Measurements from ENCODE around the gene LPXN.

Gene LPXN

DNA sequence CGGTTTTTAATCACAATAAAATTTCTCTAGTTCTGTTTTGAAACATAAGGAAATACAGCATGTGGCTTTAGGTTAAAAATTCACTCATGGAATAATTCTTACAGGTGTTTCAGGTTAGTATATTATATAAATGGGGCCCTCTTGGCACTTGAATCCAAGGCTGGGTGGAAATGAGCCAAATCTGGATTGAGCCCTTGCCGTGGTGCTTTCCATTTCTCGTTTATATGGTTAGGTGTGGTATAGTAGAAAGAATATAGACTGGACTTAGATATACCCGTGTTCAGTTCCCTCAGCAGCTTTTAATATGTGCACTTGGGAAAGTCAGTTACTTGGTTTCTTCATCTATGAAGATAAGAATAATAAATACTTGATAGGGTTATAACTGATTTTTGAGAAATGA lies 19.2 kb upstream of the LPXN start:
- Mint-ChIP-seq H3K9me3 (no peaks in the 10 kb centered on the region), H3K27me3 (ENCODE audit: low read depth) (no peaks in the 10 kb centered on the region), H3K27ac (no peak overlapping the region), H3K36me3 (ENCODE audit: low read depth) (peaks cover 28% of the 10 kb centered on the region), H3K4me1 (ENCODE audit: low read depth) (peaks cover 52% of the 10 kb centered on the region), H3K4me3 (no peak overlapping the region)

DNA sequence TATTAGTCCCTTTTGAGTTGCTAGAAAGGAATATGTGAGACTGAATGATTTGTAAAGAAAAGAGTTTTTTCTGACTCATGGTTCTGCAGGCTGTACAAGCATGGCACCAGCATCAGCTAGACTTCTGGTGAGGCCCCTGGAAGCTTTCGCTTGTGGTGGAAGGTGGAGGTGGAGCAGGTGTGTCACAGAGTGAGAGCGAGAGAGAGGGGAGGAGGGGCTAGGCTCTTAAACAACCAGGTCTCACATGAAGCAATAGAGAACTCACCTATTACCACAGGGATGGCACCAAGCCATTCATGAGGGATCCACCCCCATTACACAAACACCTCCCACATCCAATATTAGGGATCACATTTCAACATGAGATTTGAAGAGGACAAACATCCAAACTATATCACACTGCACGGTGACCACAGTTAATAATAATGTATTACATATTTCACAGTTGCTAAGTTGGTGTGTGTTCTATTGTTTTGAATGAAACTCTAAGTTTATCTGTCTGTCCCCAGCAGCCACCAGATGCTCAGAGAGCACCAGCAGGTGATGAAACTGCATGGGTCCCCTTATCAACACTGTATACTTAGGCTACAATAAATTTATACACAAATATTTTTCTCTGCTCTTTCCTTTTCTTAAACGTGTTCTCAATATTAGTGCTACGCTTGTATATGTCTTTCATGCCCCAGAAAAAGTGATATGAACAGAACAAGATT lies 17.3 kb upstream of the LPXN start:
- H3K27me3 Mint-ChIP-seq (ENCODE audit: low read depth) = no peaks in the 10 kb centered on the region
- no peak overlapping the region for H3K4me3 Mint-ChIP-seq
- H3K36me3 Mint-ChIP-seq (ENCODE audit: low read depth) = peaks cover 30% of the 10 kb centered on the region
- no peaks in the 10 kb centered on the region for H3K9me3 Mint-ChIP-seq
- H3K27ac Mint-ChIP-seq = no peak overlapping the region
- peaks cover 43% of the 10 kb centered on the region for H3K4me1 Mint-ChIP-seq (ENCODE audit: low read depth)

DNA sequence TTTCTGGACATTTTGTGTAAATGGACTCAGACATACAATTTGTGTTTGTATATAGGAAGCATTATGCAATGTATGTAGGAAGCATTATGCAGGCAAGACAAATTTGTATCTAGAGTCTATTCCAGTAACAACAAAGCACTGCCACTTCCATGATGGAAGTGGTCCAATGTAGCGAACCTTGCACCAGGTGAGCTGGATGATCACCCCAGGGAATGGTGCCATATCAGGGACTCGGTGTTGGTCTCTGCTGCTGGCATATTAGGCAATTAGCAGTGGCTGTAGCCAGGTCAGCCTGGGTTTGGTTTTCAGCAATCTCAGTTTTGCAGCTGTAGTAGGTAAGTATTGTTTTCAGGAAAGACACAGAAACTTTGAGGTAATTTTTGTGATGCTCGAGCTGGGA lies 16.0 kb upstream of the LPXN start:
- H3K9me3 Mint-ChIP-seq = no peaks in the 10 kb centered on the region
- no peaks in the 10 kb centered on the region for H3K27me3 Mint-ChIP-seq (ENCODE audit: low read depth)
- peaks cover 30% of the 10 kb centered on the region for H3K36me3 Mint-ChIP-seq (ENCODE audit: low read depth)
- H3K4me1 Mint-ChIP-seq (ENCODE audit: low read depth) = peaks cover 40% of the 10 kb centered on the region
- no peak overlapping the region for H3K27ac Mint-ChIP-seq
- H3K4me3 Mint-ChIP-seq = no peak overlapping the region

DNA sequence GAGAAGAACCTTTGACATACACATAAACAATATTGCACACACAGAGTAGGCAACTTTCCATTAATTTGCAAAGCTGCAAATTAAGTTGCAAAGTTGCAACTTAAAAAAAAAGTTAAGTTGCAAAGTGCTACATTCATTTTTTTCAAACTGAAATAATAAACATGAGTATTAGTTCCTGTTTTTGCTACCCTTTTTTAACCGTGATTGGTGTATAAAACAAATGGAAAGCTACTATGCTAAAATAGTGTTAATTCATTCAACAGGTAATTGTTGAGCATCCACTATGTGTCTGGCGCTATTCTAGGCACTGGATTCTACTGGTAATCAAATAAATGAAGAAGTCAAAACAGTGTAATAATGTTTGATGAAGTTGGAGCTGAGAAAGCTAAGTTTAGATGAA lies 11.3 kb upstream of the LPXN start:
- Mint-ChIP-seq H3K27ac (no peak overlapping the region), H3K36me3 (ENCODE audit: low read depth) (peaks cover 15% of the 10 kb centered on the region), H3K9me3 (no peaks in the 10 kb centered on the region), H3K4me1 (ENCODE audit: low read depth) (peaks cover 34% of the 10 kb centered on the region), H3K27me3 (ENCODE audit: low read depth) (no peaks in the 10 kb centered on the region), H3K4me3 (no peak overlapping the region)

DNA sequence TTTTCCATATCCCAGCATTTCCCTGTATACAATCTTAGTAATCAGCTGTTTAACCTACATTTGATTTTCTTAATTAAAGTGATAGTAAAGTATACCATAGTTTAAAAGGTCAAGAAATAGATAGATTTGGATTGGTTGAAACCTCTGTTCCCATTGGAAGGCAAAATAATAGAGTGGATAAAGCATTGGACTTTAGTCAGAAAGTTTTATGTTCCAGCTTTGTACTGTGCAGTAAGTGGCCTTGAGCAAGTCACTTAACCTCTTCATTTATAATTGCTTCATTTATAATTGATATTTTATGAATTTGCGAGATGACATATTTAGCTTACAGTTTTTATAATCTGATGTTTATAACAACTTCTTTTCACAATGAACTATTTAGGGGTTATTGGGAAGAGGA lies 6.8 kb upstream of the LPXN start:
- peaks cover 15% of the 10 kb centered on the region for H3K36me3 Mint-ChIP-seq (ENCODE audit: low read depth)
- H3K27ac Mint-ChIP-seq = no peak overlapping the region
- H3K4me1 Mint-ChIP-seq (ENCODE audit: low read depth) = peaks cover 39% of the 10 kb centered on the region

DNA sequence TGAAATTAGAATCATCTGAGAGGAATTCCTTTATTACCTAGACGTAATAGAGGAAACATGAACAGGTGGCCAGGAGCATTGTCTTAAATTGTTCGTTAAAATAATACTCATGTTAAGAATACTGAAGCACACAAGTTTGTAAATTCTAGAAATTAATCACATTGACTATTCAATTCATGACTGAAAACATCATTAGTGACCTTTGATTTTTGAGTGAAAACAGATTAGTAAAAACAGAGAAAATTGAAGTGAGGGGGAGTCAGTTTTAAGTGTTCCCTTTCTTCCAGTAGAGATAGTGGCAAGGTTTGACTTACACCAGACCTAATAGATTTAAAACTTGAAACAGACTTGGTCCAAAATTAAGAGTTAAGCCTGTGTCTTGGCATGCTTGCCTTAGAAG lies 4.7 kb upstream of the LPXN start:
- Mint-ChIP-seq H3K36me3 (ENCODE audit: low read depth) (peaks cover 10% of the 10 kb centered on the region), H3K27me3 (ENCODE audit: low read depth) (no peaks in the 10 kb centered on the region), H3K4me3 (peak overlapping the region; percentile 99), H3K9me3 (no peaks in the 10 kb centered on the region), H3K4me1 (ENCODE audit: low read depth) (peaks cover 50% of the 10 kb centered on the region), H3K27ac (peak overlapping the region; percentile 94)

More for the DNA sequence above, 6.8 kb upstream of the LPXN start:
- Mint-ChIP-seq H3K4me3 (no peak overlapping the region), H3K27me3 (ENCODE audit: low read depth) (no peaks in the 10 kb centered on the region), H3K9me3 (no peaks in the 10 kb centered on the region)

DNA sequence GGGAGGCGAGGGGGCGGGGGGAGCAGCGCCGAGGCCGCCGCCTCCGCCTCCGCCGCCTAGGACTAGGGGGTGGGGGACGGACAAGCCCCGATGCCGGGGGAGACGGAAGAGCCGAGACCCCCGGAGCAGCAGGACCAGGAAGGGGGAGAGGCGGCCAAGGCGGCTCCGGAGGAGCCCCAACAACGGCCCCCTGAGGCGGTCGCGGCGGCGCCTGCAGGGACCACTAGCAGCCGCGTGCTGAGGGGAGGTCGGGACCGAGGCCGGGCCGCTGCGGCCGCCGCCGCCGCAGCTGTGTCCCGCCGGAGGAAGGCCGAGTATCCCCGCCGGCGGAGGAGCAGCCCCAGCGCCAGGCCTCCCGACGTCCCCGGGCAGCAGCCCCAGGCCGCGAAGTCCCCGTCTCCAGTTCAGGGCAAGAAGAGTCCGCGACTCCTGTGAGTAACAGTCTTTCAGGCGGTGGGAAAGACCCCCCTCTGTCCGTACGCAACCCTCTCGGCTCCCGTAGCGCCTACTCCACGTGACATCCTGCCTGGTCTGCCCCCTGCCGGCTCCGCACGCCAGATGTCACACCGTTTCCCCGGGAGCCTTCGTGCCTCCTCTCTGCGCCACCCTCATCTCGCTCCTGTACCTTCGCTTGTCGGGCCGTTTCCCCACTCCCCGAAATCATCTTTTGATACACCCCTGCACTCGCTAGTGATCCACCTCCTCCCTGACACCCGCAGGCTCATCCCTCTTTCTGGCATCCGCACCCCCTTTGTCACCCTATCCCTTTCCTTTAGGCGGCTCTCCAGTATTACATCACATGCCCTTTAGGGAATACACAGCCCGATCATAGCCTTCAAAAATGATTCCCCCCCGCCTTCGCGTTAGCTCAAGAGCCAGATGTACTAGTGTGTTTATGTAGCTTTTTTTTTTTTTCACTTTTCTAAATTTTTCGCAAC lies 3.8 kb upstream of the LPXN start:
- Mint-ChIP-seq H3K4me3 (peak overlapping the region; percentile 99), H3K9me3 (no peaks in the 10 kb centered on the region), H3K27me3 (ENCODE audit: low read depth) (no peaks in the 10 kb centered on the region), H3K27ac (peak overlapping the region; percentile 100), H3K36me3 (ENCODE audit: low read depth) (peaks cover 14% of the 10 kb centered on the region), H3K4me1 (ENCODE audit: low read depth) (peaks cover 55% of the 10 kb centered on the region)

DNA sequence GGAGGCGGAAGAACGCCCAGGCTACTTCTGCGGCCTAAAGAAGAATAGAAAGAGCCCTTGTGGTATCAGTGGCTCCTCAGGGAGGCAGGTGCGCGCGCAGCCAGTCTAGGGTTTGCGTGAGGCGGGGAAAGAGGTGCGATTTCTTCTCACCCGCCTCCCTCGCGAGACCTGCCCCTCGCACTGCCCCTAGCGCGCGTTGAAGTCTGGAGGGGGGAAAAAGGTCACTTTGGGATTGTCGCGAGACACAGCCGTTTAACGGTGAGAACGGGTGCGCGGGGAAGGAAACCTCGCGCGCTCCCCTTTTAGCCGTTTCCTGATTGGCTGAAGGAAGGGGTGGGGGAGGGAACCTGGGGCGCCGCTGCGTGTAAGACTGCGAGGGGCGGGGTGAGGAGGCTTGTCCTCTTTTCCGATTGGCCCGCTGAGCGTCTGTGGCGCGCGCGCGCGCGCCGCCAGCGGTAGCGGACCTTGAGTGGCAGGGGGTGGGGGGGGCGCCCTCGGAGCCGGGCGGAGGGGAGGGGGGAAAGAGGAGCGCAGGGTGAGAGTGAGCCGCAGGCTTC lies 3.1 kb upstream of the LPXN start, which contains the start of gene ZFP91:
ZFP91 (plus strand) TSS at position 429 of the 557 bp plus-strand sequence. CDS start 219 bp downstream, outside the sequence.
- Mint-ChIP-seq H3K9me3 (no peaks in the 10 kb centered on the region), H3K27ac (peak within 1 kb of the TSS; percentile 100), H3K4me1 (ENCODE audit: low read depth) (peaks cover 58% of the 10 kb centered on the region)

DNA sequence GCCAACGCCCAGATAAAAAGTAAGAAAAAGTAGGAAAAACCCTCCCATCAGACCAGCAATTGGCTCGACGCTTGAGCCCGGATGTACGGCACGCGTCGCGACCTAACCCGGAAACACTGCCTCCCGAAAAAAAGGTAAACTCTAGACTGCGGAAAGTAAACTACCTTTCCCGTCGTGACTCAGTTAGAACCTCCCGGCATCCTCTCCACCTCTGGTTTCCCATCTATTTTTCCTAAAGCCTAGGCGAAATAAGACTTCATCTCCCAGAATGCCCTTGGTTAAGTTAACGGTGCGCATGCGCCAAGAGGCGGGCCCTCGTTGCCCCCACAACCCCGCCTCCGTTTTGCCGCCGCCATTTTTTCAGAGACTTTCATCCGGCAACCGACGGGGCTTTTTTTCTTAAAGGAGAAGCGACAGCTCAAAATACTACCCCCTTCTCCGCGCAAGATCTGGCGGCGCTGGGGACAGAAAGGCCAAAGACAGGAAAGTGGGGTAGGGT lies 2.5 kb upstream of the LPXN start:
- Mint-ChIP-seq H3K4me1 (ENCODE audit: low read depth) (peaks cover 60% of the 10 kb centered on the region), H3K27me3 (ENCODE audit: low read depth) (no peaks in the 10 kb centered on the region), H3K27ac (peak overlapping the region; percentile 100), H3K36me3 (ENCODE audit: low read depth) (peaks cover 18% of the 10 kb centered on the region), H3K4me3 (peak overlapping the region; percentile 95), H3K9me3 (no peaks in the 10 kb centered on the region)

More for the DNA sequence above, 3.1 kb upstream of the LPXN start, which contains the start of gene ZFP91:
- no peaks in the 10 kb centered on the region for H3K27me3 Mint-ChIP-seq (ENCODE audit: low read depth)
- H3K36me3 Mint-ChIP-seq (ENCODE audit: low read depth) = peaks cover 14% of the 10 kb centered on the region
- peak within 1 kb of the TSS; percentile 99 for H3K4me3 Mint-ChIP-seq

DNA sequence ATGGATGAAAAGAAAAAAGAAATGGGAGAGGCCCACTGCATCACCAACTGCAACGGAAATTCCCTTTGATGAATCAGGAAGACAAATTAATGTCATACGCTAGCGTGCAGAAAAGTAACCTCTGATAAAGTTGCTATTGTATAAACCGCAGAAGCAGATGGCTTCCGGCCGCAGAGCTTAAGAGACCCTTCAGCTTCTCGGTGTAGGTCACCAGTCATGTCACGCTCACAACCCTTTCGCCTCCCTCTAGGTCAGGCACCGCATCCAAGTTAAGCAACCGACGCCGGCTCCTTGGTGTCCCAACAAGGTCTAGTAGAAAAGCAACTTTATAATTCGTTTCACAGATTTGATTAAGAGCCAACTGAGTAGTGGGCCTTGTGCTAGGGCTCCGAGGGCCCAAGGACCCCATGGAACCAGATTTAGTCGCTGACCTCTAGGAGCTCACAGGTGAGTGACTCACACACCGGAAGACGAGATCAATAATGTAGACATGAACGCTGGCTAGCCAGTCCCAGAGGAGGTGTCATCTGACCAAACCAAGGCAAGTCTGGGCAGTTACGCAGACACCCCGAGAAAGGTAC lies 2.0 kb upstream of the LPXN start:
- Mint-ChIP-seq H3K36me3 (ENCODE audit: low read depth) (peaks cover 18% of the 10 kb centered on the region), H3K27me3 (ENCODE audit: low read depth) (no peaks in the 10 kb centered on the region), H3K4me3 (peak overlapping the region; percentile 95), H3K4me1 (ENCODE audit: low read depth) (peaks cover 58% of the 10 kb centered on the region), H3K9me3 (no peaks in the 10 kb centered on the region), H3K27ac (peak overlapping the region; percentile 100)

DNA sequence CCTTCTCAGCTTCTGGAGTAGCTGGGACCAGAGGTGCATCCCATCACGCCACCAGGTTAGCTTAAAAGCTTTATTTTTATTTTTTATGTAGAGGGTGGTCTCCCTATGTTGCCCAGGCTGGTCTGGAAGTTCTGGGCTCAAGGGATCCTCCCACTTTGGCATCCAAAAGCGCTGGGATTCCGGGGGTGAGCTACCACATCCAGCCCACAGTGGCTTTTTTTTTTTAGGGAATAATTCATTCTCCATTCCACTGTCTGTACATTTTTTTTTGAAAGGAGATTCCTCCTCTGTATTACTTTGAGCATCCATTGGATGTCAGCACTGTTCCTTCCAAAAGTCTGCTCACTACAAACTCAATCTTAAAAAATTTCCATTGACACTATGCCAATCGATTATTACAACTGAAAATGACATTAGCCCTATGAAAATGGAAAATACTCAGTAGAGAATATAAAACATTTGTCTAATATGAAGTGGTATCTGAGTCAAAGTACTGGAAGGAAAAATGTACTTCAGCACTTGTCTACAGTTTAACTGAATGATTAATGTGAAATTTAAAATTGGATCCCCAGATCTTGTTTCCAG lies 1.3 kb upstream of the LPXN start:
- Mint-ChIP-seq H3K36me3 (ENCODE audit: low read depth) (peaks cover 18% of the 10 kb centered on the region), H3K4me1 (ENCODE audit: low read depth) (peaks cover 55% of the 10 kb centered on the region), H3K27me3 (ENCODE audit: low read depth) (no peaks in the 10 kb centered on the region), H3K9me3 (no peaks in the 10 kb centered on the region), H3K27ac (peak overlapping the region; percentile 100), H3K4me3 (peak overlapping the region; percentile 95)

DNA sequence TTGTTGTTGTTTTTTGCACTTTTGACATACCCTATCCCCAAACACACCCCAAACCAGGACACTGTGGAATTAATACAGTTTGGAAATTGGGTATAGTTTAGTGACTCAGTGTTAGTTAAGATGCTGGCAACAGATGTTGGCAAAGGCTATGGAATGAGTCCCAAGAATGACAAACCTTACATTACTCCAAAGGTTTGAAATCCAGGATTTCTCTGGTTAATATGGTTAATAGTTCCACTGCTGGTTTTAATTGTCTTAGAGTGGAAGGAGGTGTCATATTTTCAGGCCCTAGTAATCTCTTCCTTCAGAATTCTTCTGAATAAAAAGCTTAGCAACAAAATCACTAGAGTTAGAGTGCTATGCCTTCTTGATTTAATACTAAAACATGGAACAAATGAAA lies 775 bp downstream of the LPXN start:
- H3K4me1 Mint-ChIP-seq (ENCODE audit: low read depth) = peaks cover 56% of the 10 kb centered on the region
- peak overlapping the region; percentile 100 for H3K27ac Mint-ChIP-seq
- no peaks in the 10 kb centered on the region for H3K9me3 Mint-ChIP-seq
- H3K27me3 Mint-ChIP-seq (ENCODE audit: low read depth) = no peaks in the 10 kb centered on the region
- H3K4me3 Mint-ChIP-seq = peak overlapping the region; percentile 95
- peaks cover 27% of the 10 kb centered on the region for H3K36me3 Mint-ChIP-seq (ENCODE audit: low read depth)

DNA sequence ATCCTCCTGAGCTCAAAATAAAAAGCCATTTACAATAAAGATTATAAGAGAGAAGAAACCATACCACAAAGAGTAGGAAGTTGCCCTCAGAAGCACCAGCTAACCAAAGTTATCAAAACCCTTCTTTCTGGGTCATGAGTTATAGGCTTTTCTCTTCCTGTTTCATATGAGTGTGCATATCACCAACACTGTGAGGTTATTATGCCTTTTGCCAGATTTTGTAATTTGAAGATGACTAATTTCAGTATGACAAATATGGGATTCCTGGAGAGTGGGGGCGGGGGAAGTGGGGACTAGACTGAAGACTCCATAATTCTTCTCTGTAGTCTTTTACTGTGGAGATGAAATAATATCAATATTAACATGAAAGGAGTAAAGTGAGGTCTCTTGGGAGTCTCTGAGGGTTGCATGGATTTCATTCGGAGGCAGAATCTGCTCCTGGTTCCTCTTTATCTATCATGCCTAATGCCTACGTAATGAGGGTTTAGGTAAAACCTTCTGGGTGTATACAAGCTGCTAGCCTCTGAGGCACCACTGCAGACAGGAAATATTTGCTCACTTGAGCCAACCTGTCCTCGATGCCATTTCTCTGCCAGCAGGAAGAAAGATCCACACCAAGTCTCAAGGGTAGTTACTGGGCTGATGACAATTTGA lies 2.1 kb downstream of the LPXN start:
- no peaks in the 10 kb centered on the region for H3K9me3 Mint-ChIP-seq
- H3K4me3 Mint-ChIP-seq = peak overlapping the region; percentile 95
- peaks cover 60% of the 10 kb centered on the region for H3K4me1 Mint-ChIP-seq (ENCODE audit: low read depth)
- peaks cover 31% of the 10 kb centered on the region for H3K36me3 Mint-ChIP-seq (ENCODE audit: low read depth)
- H3K27ac Mint-ChIP-seq = peak overlapping the region; percentile 100
- H3K27me3 Mint-ChIP-seq (ENCODE audit: low read depth) = no peaks in the 10 kb centered on the region
